Gastrocnemius medialis (tissue), 4 donors: Measurements from ENCODE around the gene ENTPD6. TPM values are rescaled to one million over a fixed set of nuclear protein-coding genes. Genes with fewer than 3 reads are reported as not detected.
A peak's percentile ranks its signal among the peaks of the same experiment; 100 is the strongest.

Source experiments
- ATAC-seq, 2 donors: fragments of 150-250 bp; one replicate each; pipeline ENCODE4 v1.9.1; 2016
- DNase-seq, 2 donors: peaks; one replicate each; pipeline ENCODE4 v3.0.0-alpha.2; 2019
- H3K27ac ChIP-seq, 4 donors: fragments of 200-600 bp; sonication (generic); 1 replicate in 1 of 4; 2 replicates in 3 of 4; pipeline ENCODE4 v1.5.1; 2016 to 2018; ENCODE audit warnings: mild to moderate bottlenecking in 2 of 4, moderate library complexity in 1 of 4
- H3K27me3 ChIP-seq, 3 donors: fragments of 200-600 bp; sonication (generic) in 2 of 3; 1 replicate in 1 of 3; 2 replicates in 2 of 3; pipeline versions ENCODE4 v1.5.1 to v1.6.0; 2016 to 2019; ENCODE audit warnings: mild to moderate bottlenecking in 1 of 3, moderate library complexity in 1 of 3
- H3K36me3 ChIP-seq, 2 donors: fragments of 200-600 bp; sonication (generic) in 1 of 2; one replicate each; pipeline ENCODE4 v1.5.1; 2017 to 2018
- H3K4me1 ChIP-seq, 2 donors: fragments of 200-600 bp; sonication (generic) in 1 of 2; one replicate each; pipeline ENCODE4 v1.5.1; 2016 to 2017; ENCODE audit warnings: mild to moderate bottlenecking in 2 of 2
- H3K4me3 ChIP-seq, 4 donors: fragments of 200-600 bp; sonication (generic) in 3 of 4; 1 replicate in 1 of 4; 2 replicates in 3 of 4; pipeline ENCODE4 v1.5.1; 2016 to 2019; ENCODE audit warnings: mild to moderate bottlenecking in 2 of 4
- H3K9me3 ChIP-seq, 3 donors: fragments of 200-600 bp; sonication (generic) in 2 of 3; 1 replicate in 1 of 3; 2 replicates in 2 of 3; pipeline ENCODE4 v1.5.1; 2016 to 2019
- CTCF ChIP-seq, 5 experiments: fragments of 450-650 bp in 3 of 5; fragments of 200-600 bp in 2 of 5; sonication (generic) in 2 of 5; IDR thresholded peaks in 4 of 5; conservative IDR thresholded peaks in 1 of 5; 1 replicate in 4 of 5; 2 replicates in 1 of 5; pipeline ENCODE4 v1.5.1; 2016 to 2019; ENCODE audit warnings: antibody characterized with exemption in 5 of 5, mild to moderate bottlenecking in 3 of 5, moderate library complexity in 3 of 5
- POLR2A ChIP-seq, 2 donors: fragments of 450-650 bp; IDR thresholded peaks; one replicate each; pipeline ENCODE4 v1.6.1; 2017; ENCODE audit warnings: antibody characterized with exemption in 2 of 2, mild to moderate bottlenecking in 2 of 2, moderate library complexity in 2 of 2
- in situ Hi-C, 4 donors: fragments of 200-750 bp; cut with MboI; loops; one replicate each; pipeline versions ENCODE4 v1.15.0 to v1.8.0; 2017; ENCODE audit warnings: low sequenced_read_pairs in 4 of 4
- intact Hi-C: fragments of 100-400 bp; cut with DNase I; formaldehyde crosslinking; loops from one replicate; pipeline ENCODE4 v1.15.1; 2023; ENCODE audit warnings: low total_unique reads
- total RNA-seq, 4 donors: library from RNA; depleted of rRNA; stranded (reverse); fragments of >200 nt; gene quantifications; one replicate each; pipeline versions ENCODE4 v1.1.0 to v1.2.3, GENCODE V29; 2016

Gene ENTPD6
- total RNA-seq, 4 donors from 2014 or later: 27.0 to 61.1 (median 50.2) TPM

- in situ Hi-C loops: loop anchor here in 1 of 4 donors (25.0 kb wide), 1 partner anchor 234 kb away; the partner anchor contains the start of gene APMAP
- Histone ChIP-seq H3K36me3 (peaks cover 2 to 37% of the 10 kb centered on the region in 2 donors), H3K9me3 (no peaks in the 10 kb centered on the region), H3K4me1 (peaks cover 15 to 21% of the 10 kb centered on the region in 2 donors), H3K27me3 (no peaks in the 10 kb centered on the region), H3K27ac (peak overlapping the region; percentile 23 to 67 (median 52)), H3K4me3 (no peak overlapping the region)
- DNase-seq (peak in 1 of 2 donors; percentile 66), ATAC-seq (peak; percentile 52 to 61)
- intact Hi-C loops: no loop called here
- no peak for TF ChIP-seq POLR2A (IDR thresholded peaks at IDR 0.05)
- TF ChIP-seq CTCF (IDR thresholded peaks at IDR 0.05 in 4 of 5, conservative IDR thresholded peaks at IDR 0.05 in 1 of 5): no peak
These were observed 25.5 kb downstream of the ENTPD6 start for GRCh38 chr20:25220810-25221591.

DNA sequence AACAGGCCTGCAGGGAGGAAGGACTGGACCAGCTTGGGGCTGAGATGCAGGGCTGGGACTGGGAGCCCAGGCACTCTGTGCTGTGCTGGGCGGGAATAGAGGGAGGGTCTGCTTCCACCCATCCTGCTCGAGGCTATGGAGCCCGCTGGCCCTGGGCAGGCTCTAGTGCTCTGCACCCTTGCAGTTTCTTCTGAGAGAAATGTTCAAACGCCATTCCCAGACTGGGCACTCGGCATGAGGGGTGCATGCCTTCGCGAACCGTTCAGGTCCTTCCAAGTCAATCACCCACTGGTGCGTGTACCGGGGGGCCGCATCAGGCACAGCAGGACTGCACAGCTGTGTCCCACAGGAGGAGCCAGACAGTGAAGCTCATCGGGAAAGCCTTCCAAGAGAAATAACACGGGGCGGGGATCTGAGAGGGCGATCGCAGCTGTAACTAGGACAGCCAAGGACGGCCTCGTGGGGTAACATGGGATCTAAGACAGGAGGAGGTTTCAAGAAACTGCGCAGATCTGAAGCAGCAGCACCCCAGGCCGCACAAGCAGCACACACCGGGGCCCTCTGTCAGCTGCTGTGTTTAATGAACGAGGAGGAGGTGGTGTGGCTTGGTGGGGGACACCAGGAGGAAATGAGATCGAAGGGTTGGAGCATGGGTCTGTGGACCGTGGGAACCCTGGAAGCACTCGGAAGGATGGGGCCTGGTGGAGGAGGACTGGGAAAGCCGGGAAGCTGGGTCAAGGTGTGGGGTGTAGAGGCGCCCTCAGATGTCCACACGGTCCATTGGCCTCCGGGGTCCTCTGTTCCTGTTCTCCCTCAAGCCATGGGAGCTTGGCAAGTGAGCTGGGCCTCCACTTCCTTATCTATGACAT is 26.3 kb downstream of the ENTPD6 start:
- TF ChIP-seq POLR2A (IDR thresholded peaks at IDR 0.05) (no peak), CTCF (IDR thresholded peaks at IDR 0.05 in 4 of 5, conservative IDR thresholded peaks at IDR 0.05 in 1 of 5) (no peak)
- H3K27ac ChIP-seq: peak overlapping the region; percentile 49 to 67 (median 52)
- no peak overlapping the region for H3K4me3 ChIP-seq
- in situ Hi-C loops (loop anchor here in 1 of 4 donors (25.0 kb wide), 1 partner anchor 235 kb away; the partner anchor contains the start of gene APMAP), intact Hi-C loops (no loop called here)
- ATAC-seq (peak; percentile 37 to 53), DNase-seq (peak in 1 of 2 donors; percentile 51)
- H3K27me3 ChIP-seq: no peaks in the 10 kb centered on the region
- H3K4me1 ChIP-seq: peaks cover 23 to 28% of the 10 kb centered on the region in 2 donors
- H3K9me3 ChIP-seq: no peaks in the 10 kb centered on the region
- peaks cover 0 to 28% of the 10 kb centered on the region in 2 donors for H3K36me3 ChIP-seq

GRCh38 chr20:25222461-25223178 is 27.1 kb downstream of the ENTPD6 start:
- H3K27me3 ChIP-seq: no peaks in the 10 kb centered on the region
- ATAC-seq (no peak), DNase-seq (no peak)
- H3K9me3 ChIP-seq: no peaks in the 10 kb centered on the region
- in situ Hi-C loops: loop anchor here in 1 of 4 donors (25.0 kb wide), 1 partner anchor 235 kb away; the partner anchor contains the start of gene APMAP
- peaks cover 31 to 36% of the 10 kb centered on the region in 2 donors for H3K4me1 ChIP-seq
- H3K27ac ChIP-seq: peak overlapping the region; percentile 49 to 67 (median 52)
- no peak overlapping the region for H3K4me3 ChIP-seq
- no peak for TF ChIP-seq CTCF (IDR thresholded peaks at IDR 0.05 in 4 of 5, conservative IDR thresholded peaks at IDR 0.05 in 1 of 5)
- TF ChIP-seq POLR2A (IDR thresholded peaks at IDR 0.05): no peak
- intact Hi-C loops: no loop called here
- peaks cover 0 to 23% of the 10 kb centered on the region in 2 donors for H3K36me3 ChIP-seq

- Histone ChIP-seq H3K4me3 (no peak overlapping the region), H3K27ac (peak overlapping the region in 1 of 4 donors; percentile 13), H3K9me3 (no peaks in the 10 kb centered on the region), H3K27me3 (no peaks in the 10 kb centered on the region), H3K4me1 (peaks cover 33 to 39% of the 10 kb centered on the region in 2 donors), H3K36me3 (peaks cover 0 to 19% of the 10 kb centered on the region in 2 donors)
- no peak for TF ChIP-seq CTCF (IDR thresholded peaks at IDR 0.05 in 4 of 5, conservative IDR thresholded peaks at IDR 0.05 in 1 of 5)
- TF ChIP-seq POLR2A (IDR thresholded peaks at IDR 0.05): no peak
- intact Hi-C loops (no loop called here), in situ Hi-C loops (loop anchor here in 1 of 4 donors (25.0 kb wide), 1 partner anchor 236 kb away; the partner anchor contains the start of gene APMAP)
- ATAC-seq: no peak
- no peak for DNase-seq
These were observed 27.7 kb downstream of the ENTPD6 start for GRCh38 chr20:25223179-25223661.
